AG08395 (cell line): ENCODE data around the gene GALNT2.
A peak's percentile ranks its signal among the peaks of the same experiment; 100 is the strongest.

ENCODE experiments used
- DNase-seq: peaks from one replicate; pipeline ENCODE4 v3.0.0; 2012; ENCODE audit warnings: mixed read lengths, low spot score

The GALNT2 gene

GRCh38 chr1:230188826-230189225 lies 121.8 kb downstream of the GALNT2 start:
- no peak for DNase-seq

DNA sequence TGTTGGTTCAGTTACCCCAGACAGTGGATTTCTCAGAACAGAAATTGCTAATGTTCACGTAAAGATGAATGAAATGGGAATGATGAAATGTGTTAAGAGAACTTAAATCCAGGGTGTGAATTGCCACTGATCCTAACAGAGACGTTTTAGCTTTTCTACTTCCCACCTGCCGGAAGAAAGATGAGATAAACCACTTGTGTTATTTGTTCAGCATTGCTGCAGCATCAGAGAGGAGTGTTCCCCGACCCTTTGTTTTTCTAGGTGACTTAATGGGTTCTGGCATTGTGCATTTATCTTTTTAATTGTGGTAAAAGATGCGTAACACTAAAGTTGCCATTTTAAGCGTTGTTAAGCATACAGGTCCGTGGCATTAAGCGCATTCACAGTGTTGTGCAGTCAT lies 122.3 kb downstream of the GALNT2 start:
- DNase-seq, result no peak

DNA sequence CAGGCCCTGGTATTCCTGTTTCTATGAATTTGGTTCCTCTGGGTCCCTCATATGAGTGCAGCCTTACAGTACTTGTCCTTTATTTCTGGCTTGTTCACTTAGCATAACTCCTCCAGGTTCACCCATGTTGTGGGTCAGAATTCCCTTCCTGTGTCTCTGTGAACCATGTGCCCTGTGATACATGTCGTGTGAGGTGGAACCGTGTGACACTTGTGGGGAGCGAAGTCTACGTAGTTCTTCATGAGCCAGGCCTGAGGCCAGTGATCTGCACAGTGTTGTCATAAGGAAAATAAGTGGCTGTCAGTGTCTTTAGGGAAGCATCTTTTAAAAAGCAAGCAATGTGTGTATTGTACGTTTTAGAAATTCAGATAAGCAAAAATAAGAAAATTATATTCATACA lies 122.8 kb downstream of the GALNT2 start:
- no peak for DNase-seq

DNA sequence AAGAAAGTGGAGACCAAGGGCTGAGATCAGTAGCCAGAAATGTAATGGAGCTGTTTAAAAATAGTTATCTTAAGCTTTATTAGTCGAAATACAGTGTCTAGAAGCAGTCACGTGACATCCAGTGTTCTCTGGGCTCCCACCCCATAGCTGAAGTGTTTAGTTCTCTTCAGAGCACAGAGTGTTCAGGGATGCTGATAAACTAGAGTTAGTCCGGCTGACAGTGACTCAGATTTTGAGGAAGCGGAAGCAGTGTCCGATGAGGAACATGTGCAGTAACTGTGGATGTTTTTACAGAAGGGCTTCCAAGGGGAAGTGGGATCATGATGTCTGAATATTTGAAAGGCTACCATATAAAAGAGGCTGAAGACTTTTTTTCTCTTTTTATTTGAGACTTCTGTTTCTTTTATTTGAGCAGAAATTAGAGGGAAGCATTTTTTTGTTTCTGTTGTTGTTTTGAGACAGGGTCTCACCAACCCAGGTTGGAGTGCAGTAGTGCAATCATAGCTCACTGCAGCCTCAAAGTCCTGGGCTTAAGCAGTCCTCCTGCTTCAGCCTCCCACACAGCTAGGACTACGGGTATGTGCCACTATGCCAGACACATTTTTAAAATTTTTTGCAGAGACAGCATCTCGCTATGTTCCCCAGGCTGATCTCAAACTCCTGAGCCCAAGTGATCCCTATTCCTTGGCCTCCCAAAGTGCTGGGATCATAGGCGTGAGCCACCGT lies 124.2 kb downstream of the GALNT2 start:
- DNase-seq, result peak; percentile 17

DNA sequence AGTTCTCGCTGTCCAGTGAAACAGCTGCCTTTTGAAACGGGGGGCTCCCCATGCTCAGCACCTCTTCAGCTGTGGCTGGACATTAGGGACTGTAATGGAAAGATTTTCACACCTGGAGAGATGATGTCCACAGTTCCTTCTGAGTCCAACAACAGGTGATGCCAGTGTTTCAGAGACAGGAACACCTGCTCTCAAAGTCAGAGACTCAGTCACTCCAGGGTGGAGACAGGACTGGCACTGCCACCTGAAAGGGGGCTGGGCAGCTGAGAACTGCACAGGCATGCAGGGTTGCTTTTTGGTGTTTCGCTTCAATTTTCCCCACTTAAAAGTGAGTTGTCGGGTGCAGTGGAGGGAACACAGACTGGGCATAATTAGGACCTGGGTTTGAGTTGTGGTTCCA lies 124.8 kb downstream of the GALNT2 start:
- no peak for DNase-seq

GRCh38 chr1:230194525-230194924 lies 127.5 kb downstream of the GALNT2 start:
- DNase-seq, result no peak

DNA sequence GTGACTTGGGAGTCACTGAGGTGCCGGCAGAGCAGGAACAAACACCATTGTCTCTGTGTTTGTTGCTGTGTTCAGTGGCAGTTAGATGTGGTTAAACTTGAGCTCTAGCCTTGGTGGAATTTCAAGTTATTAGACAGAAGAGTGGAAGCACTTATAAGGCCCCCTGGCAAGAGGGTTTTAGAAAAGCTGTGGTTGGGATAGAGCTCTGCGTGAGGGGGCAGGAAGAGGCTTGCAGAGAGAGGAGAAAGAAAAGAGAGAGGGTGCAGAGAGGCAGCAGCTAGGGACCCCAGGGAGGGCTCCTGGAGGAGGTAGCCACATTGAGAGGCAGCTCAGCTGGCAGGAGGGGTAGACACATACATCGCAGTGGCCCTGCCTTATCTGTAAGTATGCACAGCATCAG lies 128.2 kb downstream of the GALNT2 start:
- DNase-seq, result no peak

DNA sequence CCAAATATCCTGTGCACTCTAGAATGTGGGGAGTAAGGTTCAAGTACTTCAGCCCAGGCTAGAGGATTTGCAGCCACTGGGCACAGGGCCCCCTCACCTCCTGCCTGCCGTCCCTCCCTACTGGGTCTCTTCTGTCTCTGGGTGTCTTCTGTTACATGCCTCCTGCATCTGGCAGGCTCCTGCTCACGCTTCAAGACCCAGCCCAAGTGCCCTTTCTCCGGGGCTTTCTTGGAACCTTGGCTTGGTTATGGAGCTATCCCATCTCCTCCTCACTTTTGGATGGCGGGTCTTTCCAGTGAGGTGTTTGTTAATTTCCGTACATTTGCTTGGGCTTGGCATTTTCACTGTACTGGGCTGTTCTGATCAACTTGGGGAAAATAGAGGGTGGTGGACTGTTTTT lies 129.0 kb downstream of the GALNT2 start:
- no peak for DNase-seq

DNA sequence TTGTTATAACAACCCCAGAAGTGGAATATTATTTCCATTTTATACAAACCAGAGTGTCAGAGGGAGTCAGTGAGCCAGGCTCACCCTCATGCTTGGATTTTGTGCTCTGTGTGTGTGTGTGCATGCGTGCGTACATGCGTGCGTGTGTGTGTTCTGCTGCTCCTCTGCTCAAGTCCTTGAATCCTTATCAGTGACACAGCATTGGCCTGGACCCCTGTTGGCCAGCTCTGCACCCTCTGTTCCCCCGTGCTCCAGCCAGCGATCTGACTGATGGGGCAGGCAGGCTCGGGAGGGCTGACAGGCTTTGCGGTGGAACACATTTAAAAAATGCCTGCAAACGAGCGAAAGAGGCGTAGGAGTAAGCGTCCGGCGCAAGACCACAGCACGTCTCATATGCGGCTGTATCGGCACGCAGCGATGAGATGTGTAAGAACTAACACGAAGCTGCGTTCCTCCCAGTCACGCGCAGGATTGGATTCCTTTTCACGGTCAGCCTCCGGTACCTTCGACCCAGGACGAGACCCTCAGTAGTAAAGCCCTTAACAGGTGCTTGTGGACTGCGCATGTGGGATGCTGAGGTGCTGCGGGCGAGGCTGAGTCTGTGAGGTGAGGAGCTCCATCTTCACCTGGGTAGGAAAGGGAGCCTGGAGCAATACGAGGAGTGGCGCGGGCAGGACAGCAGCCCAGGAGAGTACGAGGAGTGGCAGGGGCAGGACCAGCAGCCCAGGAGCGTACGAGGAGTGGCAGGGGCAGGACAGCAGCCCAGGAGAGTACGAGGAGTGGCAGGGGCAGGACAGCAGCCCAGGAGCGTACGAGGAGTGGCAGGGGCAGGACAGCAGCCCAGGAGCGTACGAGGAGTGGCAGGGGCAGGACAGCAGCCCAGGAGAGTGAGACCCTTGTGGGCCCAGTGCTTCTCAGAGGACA lies 130.9 kb downstream of the GALNT2 start:
- no peak for DNase-seq

- DNase-seq, result no peak
Observed at GRCh38 chr1:230199034-230199433, 132.0 kb downstream of the GALNT2 start.

DNA sequence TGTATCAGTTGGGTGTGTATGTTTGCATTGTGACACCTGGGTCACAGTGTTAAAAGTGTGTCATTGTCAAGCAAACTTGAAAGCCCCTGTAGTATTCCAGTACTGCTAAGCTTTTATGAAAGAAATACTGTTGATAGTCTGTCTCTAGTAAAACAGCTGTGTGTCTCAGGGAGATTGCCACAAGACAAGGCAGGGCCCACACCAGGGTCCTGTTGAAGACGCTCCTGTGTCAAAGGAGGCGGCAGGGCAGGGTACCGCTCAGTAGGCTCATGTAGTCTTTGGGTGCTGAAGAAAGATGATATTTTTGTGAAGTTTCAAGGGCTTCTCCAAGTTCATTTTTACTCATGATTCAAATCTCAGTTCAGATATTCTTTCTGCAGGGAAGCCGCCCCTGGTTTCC lies 132.5 kb downstream of the GALNT2 start:
- no peak for DNase-seq

DNA sequence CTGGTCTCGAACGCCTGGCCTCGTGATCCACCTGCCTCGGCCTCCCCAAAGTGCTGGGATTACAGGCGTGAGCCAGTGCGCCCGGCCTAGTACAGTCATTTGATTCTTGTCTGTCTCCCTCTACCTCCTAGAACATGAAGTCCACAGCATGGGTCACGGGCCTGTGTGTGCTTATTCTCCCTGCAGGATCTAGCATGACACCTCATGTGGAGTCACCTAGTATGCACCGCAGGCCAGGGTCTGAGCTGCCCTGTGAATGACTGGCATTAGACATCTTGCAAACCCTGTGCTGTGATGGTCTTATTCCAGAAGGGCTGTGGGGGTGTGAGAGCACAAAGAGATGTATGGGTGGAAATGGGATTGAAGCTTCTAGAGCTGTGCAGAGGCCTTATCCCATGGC lies 133.2 kb downstream of the GALNT2 start:
- no peak for DNase-seq

DNA sequence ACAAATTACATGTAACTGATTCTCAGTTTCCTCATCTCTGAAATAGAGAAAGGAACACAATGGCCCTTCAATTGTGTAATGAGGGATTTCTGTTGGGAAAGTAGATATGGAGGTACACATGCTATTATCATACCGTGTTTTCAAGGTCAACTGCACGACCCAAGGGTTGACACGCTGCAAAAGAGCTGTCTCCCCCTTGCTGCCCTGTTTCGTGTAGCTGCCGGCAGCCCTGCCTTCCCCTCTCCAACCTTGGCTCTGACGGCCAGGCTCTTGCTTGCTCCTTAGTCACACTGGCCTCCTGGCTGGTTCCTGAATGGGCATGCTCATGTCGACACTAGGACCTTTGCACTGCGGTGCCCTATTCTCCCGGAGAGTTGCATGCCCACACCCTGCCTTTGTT lies 134.4 kb downstream of the GALNT2 start:
- no peak for DNase-seq

DNA sequence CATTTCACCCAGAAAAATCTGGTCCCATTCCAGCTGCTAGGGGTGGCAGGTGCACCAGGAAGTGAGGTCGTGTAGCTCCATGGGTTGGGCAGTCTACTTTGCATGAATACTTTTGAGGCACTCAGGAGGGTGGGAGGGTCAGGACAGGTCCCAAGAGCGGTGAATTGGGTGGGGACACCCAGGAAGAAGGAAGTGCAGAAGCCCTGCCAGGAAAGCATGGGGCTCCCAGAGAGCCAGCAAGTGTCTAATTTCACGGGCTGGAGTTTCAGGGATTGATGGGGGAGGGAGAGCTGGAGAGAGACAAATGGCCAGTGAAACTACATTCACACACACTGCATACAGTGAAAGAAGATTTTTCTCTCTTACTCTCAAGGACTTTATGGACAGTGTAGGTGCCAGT lies 137.8 kb downstream of the GALNT2 start:
- DNase-seq, result no peak

DNA sequence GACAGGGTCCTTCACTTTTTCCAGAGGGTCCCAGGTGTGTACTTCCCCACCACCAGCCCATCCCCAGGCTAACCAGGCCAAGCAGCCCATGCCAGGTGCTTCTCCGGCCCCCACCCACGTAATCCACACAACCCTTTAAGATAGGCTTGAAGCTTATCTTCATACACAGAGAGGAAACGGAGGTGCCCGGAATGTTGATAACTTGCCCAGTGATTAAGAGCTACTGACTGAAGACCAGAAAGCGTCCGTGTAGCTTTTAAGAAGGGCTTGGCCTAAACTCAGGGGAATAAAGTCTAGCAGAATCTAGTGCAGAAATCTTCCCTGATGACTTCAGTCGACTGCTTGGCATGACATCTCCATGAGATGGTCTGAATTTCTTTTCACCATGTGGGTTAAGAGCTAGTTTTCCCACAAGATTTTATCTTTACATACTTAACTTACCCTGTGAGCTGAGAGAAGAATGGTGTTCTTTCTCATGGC lies 138.7 kb downstream of the GALNT2 start:
- peak; percentile 41 for DNase-seq

- DNase-seq, result no peak
Observed at GRCh38 chr1:230206207-230206606, 139.2 kb downstream of the GALNT2 start.

- DNase-seq, result no peak
Observed at GRCh38 chr1:230206976-230207375, 139.9 kb downstream of the GALNT2 start.

DNA sequence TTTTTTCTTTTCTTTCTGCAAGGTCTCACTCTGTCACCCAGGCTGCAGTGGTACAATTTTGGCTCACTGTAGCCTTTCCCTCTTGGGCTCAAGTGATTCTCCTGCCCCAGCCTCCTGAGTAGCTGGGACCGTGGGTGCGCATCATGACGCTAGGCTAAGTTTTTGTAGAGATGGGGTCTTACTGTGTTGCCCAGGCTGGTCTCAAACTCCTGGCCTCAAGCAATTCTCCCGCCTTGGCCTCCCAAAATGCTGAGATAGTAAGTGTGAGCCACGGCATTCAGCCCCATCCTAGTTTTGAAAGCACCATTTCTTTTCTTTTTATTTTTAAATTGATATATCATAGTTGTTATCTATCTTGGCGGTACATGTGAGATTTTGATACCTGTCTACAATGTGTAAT lies 140.6 kb downstream of the GALNT2 start:
- no peak for DNase-seq

DNA sequence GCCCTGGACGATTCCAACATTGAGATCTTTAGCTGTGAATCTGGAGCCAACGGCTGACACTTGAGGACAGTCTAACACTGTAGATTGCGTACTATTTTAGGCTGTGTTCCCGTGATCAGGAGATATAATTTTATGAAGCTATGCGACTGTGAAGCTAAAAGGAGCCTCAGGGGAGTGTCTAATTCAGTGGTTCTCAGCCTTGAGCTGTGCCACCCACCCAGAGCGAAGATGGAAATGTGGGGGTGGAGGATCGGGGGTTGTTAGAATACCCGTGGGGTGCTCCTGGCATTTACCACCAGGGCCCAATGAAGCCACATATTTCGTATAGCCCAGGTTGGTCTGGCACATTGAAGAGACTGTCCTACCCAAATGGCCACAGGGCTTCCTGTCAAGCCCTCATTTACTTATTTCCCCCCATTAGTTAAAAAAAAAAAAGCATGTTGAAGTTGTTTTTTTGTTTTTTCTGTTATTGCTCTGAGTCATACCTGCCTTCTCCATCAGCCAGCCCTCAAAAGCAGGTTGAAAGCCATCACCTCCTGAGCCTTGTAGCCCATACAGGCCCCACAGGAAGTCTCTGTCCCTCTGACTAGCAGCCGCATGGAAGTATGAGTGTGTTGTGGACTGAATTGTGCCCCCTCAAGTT lies 141.7 kb downstream of the GALNT2 start:
- no peak for DNase-seq

- no peak for DNase-seq
Observed at GRCh38 chr1:230210326-230210980, 143.4 kb downstream of the GALNT2 start.

DNA sequence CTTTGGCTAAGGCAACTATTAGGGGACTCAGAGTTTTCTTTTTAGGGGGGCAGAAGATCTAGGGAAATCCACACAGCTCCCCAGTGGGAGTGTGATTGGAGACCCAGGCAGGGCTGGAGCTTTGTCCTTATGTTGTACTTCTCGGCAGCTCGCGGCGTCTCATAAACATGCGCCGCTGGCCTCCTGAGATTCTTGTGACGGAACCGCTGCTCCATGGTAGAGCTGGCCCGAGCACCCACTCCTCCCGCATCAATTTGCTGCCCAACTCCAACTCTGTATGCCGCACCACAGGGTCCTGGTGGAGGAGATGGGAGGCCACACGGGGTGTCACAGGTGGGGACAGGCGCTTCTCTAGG lies 143.9 kb downstream of the GALNT2 start:
- no peak for DNase-seq

- DNase-seq, result no peak
Observed at GRCh38 chr1:230211436-230212145, 144.6 kb downstream of the GALNT2 start.
